ENCODE results near the gene UBE2I.

DNA sequence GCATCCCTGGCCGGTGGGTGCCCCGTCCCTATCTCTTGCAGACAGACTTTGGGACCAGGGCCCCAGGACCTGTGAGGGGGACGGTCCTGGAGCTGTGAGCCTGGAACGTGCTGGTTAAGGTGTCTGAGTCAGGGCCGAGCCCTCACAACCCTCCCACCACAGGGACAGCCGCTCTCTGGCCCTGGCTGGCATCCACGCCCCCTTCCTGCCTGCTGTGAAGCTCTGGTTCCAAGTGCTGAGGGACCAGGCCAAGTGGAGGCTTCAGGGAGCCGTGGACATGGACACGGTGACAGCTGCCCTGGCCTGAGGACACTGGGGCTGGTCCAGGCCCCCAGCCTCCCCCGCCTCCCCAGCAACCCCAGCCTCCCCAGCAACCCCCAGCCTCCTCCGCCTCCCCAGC is 35.7 kb downstream of the UBE2I start:
- TF ChIP-seq, protein P1, sequence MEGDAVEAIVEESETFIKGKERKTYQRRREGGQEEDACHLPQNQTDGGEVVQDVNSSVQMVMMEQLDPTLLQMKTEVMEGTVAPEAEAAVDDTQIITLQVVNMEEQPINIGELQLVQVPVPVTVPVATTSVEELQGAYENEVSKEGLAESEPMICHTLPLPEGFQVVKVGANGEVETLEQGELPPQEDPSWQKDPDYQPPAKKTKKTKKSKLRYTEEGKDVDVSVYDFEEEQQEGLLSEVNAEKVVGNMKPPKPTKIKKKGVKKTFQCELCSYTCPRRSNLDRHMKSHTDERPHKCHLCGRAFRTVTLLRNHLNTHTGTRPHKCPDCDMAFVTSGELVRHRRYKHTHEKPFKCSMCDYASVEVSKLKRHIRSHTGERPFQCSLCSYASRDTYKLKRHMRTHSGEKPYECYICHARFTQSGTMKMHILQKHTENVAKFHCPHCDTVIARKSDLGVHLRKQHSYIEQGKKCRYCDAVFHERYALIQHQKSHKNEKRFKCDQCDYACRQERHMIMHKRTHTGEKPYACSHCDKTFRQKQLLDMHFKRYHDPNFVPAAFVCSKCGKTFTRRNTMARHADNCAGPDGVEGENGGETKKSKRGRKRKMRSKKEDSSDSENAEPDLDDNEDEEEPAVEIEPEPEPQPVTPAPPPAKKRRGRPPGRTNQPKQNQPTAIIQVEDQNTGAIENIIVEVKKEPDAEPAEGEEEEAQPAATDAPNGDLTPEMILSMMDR (IDR thresholded peaks at IDR 0.05) = no peak
- TF ChIP-seq EP300 (IDR thresholded peaks at IDR 0.05) = no peak
